Uterus (tissue), 2 donors: Measurements from ENCODE around the gene HTT.

Experiments used
- POLR2A ChIP-seq, 2 donors: fragments of 450-650 bp; IDR thresholded peaks; one replicate each; pipeline ENCODE4 v1.6.1; 2016; ENCODE audit warnings: antibody characterized with exemption in 2 of 2, mild to moderate bottlenecking in 1 of 2, moderate library complexity in 1 of 2
- TF ChIP-seq, protein P1 (sequence below), 4 experiments: fragments of 200-600 bp in 2 of 4; fragments of 450-650 bp in 2 of 4; sonication (generic) in 2 of 4; IDR thresholded peaks; one replicate each; pipeline ENCODE4 v1.5.1; 2016 to 2019; ENCODE audit warnings: antibody characterized with exemption in 4 of 4, mild to moderate bottlenecking in 2 of 4, moderate library complexity in 1 of 4

- TF ChIP-seq, protein P1, sequence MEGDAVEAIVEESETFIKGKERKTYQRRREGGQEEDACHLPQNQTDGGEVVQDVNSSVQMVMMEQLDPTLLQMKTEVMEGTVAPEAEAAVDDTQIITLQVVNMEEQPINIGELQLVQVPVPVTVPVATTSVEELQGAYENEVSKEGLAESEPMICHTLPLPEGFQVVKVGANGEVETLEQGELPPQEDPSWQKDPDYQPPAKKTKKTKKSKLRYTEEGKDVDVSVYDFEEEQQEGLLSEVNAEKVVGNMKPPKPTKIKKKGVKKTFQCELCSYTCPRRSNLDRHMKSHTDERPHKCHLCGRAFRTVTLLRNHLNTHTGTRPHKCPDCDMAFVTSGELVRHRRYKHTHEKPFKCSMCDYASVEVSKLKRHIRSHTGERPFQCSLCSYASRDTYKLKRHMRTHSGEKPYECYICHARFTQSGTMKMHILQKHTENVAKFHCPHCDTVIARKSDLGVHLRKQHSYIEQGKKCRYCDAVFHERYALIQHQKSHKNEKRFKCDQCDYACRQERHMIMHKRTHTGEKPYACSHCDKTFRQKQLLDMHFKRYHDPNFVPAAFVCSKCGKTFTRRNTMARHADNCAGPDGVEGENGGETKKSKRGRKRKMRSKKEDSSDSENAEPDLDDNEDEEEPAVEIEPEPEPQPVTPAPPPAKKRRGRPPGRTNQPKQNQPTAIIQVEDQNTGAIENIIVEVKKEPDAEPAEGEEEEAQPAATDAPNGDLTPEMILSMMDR (IDR thresholded peaks at IDR 0.05), result no peak
- TF ChIP-seq POLR2A (IDR thresholded peaks at IDR 0.05), result no peak
These were observed 147.5 kb downstream of the HTT start for GRCh38 chr4:3221996-3222395.
